T-helper 1 cell (primary cell): Measurements from ENCODE around the gene TAX1BP3.

Experiments used
- DNase-seq, 5 donors: peaks; one replicate each; pipeline ENCODE4 v3.0.0-alpha.2; 2012 to 2020

Gene TAX1BP3

GRCh38 chr17:3622977-3623594 is 45.3 kb downstream of the TAX1BP3 start:
- DNase-seq = no peak

GRCh38 chr17:3621146-3621720 is 47.1 kb downstream of the TAX1BP3 start:
- DNase-seq = no peak

- DNase-seq = no peak
Observed at GRCh38 chr17:3615160-3615870, 53.1 kb downstream of the TAX1BP3 start.

GRCh38 chr17:3613124-3613523 is 55.3 kb downstream of the TAX1BP3 start:
- no peak for DNase-seq
